ENCODE measurements around the gene CDC26.
"Not testable (repeated sequence)": the region's sequence is repeated elsewhere in the genome, so short reads cannot be mapped to it uniquely, and the experiment has no call there.

Gene CDC26

GRCh38 chr9:113299800-113300292 lies 24.5 kb upstream of the CDC26 start:
- Mint-ChIP-seq H3K4me1 (no peaks in the 10 kb centered on the region), H3K27ac (no peak overlapping the region), H3K9me3 (no peaks in the 10 kb centered on the region), H3K36me3 (no peaks in the 10 kb centered on the region), H3K27me3 (no peaks in the 10 kb centered on the region), H3K4me3 (no peak overlapping the region)

- no peaks in the 10 kb centered on the region for H3K27me3 Mint-ChIP-seq
- no peaks in the 10 kb centered on the region for H3K4me1 Mint-ChIP-seq
Measured at GRCh38 chr9:113298924-113299770, 23.8 kb upstream of the CDC26 start.

GRCh38 chr9:113298311-113298710 lies 22.9 kb upstream of the CDC26 start:
- H3K27me3 Mint-ChIP-seq: no peaks in the 10 kb centered on the region
- H3K4me3 Mint-ChIP-seq: no peak overlapping the region
- no peaks in the 10 kb centered on the region for H3K36me3 Mint-ChIP-seq
- no peaks in the 10 kb centered on the region for H3K4me1 Mint-ChIP-seq
- no peak overlapping the region for H3K27ac Mint-ChIP-seq
- H3K9me3 Mint-ChIP-seq: no peaks in the 10 kb centered on the region

More at GRCh38 chr9:113298924-113299770, 23.8 kb upstream of the CDC26 start:
- Mint-ChIP-seq H3K9me3 (no peaks in the 10 kb centered on the region), H3K4me3 (no peak overlapping the region), H3K27ac (no peak overlapping the region), H3K36me3 (no peaks in the 10 kb centered on the region)

DNA sequence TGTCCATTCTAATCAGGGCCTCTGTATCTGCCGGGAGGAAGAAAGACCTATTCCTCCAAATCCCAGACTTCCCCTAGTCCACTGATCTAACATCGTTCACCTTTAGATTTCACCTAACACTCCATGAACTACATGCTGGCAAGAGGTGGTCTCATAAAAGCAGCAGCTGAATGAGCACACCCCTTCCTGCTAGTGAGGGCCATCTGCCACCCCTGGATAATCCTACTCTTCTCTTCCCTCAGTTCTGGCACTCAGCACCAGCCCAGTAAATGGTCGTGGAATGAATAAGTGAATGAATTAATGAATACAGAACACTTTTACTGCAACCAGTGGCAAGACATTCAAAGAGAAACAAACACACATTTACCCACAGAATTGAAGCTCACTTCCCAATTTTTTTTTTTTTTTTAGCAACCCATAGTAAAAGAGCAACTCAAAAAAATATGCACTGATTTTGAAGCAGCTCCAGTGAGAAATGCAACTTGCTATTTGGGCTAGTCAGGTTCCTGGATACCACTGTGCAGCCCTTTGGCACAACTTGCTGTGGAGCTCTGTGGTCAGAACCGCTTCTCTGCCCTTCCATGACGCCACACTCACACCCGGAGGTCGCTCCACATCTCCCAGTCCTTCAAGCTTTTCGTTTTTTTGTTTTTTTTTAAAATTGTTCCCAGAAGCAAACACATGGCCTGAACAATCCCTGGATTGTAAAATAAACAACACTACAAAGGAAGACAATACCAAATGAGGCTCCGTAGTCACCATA lies 21.6 kb upstream of the CDC26 start:
- H3K27me3 Mint-ChIP-seq: no peaks in the 10 kb centered on the region

DNA sequence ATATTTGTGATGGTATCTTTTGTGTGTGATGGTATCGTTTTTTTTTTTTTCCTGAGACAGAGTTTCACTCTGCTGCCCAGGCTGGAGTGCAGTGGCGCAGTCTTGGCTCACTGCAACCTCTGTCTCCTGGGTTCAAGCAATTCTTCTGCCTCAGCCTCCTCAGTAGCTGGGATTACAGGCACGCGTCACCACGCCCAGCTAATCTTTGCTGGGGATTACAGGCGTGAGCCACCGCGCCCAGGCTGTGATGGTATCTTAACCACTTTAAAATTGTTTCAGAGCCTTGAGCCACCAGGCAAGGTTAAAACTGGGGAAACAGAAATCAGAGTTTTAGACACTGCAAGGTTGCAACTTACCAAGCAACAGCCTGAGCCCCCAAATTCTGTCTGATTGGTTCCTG lies 20.9 kb upstream of the CDC26 start:
- not testable (repeated sequence) for H3K27me3 Mint-ChIP-seq, H3K4me1 Mint-ChIP-seq, H3K4me3 Mint-ChIP-seq, H3K9me3 Mint-ChIP-seq, H3K27ac Mint-ChIP-seq, H3K36me3 Mint-ChIP-seq

More for the DNA sequence above, 21.6 kb upstream of the CDC26 start:
- H3K27ac Mint-ChIP-seq: no peak overlapping the region
- no peaks in the 10 kb centered on the region for H3K4me1 Mint-ChIP-seq
- H3K4me3 Mint-ChIP-seq: no peak overlapping the region
- no peaks in the 10 kb centered on the region for H3K36me3 Mint-ChIP-seq
- H3K9me3 Mint-ChIP-seq: no peaks in the 10 kb centered on the region

- Mint-ChIP-seq H3K36me3 (peaks cover 7% of the 10 kb centered on the region), H3K9me3 (no peaks in the 10 kb centered on the region), H3K4me1 (no peaks in the 10 kb centered on the region), H3K27me3 (no peaks in the 10 kb centered on the region), H3K4me3 (no peak overlapping the region), H3K27ac (no peak overlapping the region)
Measured at GRCh38 chr9:113293285-113293878, 18.0 kb upstream of the CDC26 start.

DNA sequence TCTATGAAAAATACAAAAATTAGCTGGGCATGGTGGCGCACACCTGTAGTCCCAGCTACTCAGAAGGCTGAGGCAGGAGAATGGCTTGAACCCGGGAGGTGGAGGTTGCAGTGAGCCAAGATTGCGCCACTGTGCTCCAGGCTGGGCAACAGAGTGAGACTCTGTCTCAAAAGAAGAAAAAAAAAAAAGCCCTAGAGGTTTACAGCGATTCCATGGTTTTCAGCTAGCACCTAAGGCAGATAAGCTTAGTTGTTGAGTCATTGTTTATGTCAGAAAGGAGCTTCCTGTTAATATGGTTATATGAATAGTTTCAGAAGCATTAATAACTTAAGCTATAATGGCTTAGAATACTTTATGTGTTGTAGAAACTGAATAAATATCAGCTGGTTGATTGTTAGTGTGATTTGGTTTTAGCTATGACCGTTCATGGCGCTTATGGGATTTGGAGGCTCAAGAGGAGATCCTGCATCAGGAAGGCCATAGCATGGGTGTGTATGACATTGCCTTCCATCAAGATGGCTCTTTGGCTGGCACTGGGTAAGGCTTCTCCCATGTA lies 14.8 kb upstream of the CDC26 start:
- peaks cover 16% of the 10 kb centered on the region for H3K36me3 Mint-ChIP-seq

GRCh38 chr9:113289091-113289490 lies 13.7 kb upstream of the CDC26 start:
- H3K9me3 Mint-ChIP-seq: no peaks in the 10 kb centered on the region
- peaks cover 21% of the 10 kb centered on the region for H3K36me3 Mint-ChIP-seq
- H3K4me3 Mint-ChIP-seq: no peak overlapping the region
- no peaks in the 10 kb centered on the region for H3K27me3 Mint-ChIP-seq
- H3K4me1 Mint-ChIP-seq: no peaks in the 10 kb centered on the region
- no peak overlapping the region for H3K27ac Mint-ChIP-seq

More for the DNA sequence above, 14.8 kb upstream of the CDC26 start:
- Mint-ChIP-seq H3K27ac (no peak overlapping the region), H3K27me3 (no peaks in the 10 kb centered on the region), H3K9me3 (no peaks in the 10 kb centered on the region), H3K4me3 (no peak overlapping the region), H3K4me1 (no peaks in the 10 kb centered on the region)

- Mint-ChIP-seq H3K9me3 (no peaks in the 10 kb centered on the region), H3K27ac (peak overlapping the region; percentile 70), H3K36me3 (peaks cover 39% of the 10 kb centered on the region), H3K4me3 (no peak overlapping the region), H3K27me3 (no peaks in the 10 kb centered on the region), H3K4me1 (peaks cover 35% of the 10 kb centered on the region)
Measured at GRCh38 chr9:113281356-113281755, 6.0 kb upstream of the CDC26 start.

- Mint-ChIP-seq H3K27ac (no peak overlapping the region), H3K4me3 (peak overlapping the region; percentile 45), H3K36me3 (peaks cover 31% of the 10 kb centered on the region), H3K4me1 (peaks cover 41% of the 10 kb centered on the region), H3K9me3 (no peaks in the 10 kb centered on the region), H3K27me3 (no peaks in the 10 kb centered on the region)
Measured at GRCh38 chr9:113278840-113279239, 3.5 kb upstream of the CDC26 start.

- Mint-ChIP-seq H3K27me3 (no peaks in the 10 kb centered on the region), H3K27ac (no peak overlapping the region), H3K4me3 (no peak overlapping the region), H3K9me3 (no peaks in the 10 kb centered on the region), H3K4me1 (peaks cover 41% of the 10 kb centered on the region), H3K36me3 (peaks cover 16% of the 10 kb centered on the region)
Measured at GRCh38 chr9:113274474-113275156, 757 bp downstream of the CDC26 start.

- peaks cover 29% of the 10 kb centered on the region for H3K4me1 Mint-ChIP-seq
- H3K36me3 Mint-ChIP-seq: peaks cover 15% of the 10 kb centered on the region
- no peaks in the 10 kb centered on the region for H3K27me3 Mint-ChIP-seq
- H3K9me3 Mint-ChIP-seq: no peaks in the 10 kb centered on the region
- H3K27ac Mint-ChIP-seq: peak overlapping the region; percentile 89
- no peak overlapping the region for H3K4me3 Mint-ChIP-seq
Measured at GRCh38 chr9:113269871-113270270, 5.5 kb downstream of the CDC26 start.

DNA sequence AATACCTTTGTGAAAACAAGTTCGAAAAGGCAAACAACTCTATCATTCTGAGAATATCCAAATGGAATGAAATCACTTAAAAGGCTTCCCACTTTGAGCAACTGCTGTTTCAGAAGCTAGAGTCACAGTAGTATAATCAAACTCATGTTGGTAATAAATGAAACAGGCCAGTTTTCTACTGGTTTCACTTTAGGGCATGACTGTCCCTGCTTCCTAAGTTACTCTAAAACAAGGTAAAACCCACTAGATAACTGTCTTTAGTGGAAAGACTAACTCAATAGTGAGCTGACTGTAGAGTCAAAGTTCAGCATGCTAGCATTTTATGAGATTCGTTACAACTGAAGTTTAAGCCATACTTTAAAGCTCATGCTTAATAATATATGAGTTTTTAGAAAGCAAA lies 6.0 kb downstream of the CDC26 start:
- H3K36me3 Mint-ChIP-seq: peaks cover 15% of the 10 kb centered on the region
- peaks cover 28% of the 10 kb centered on the region for H3K4me1 Mint-ChIP-seq
- no peaks in the 10 kb centered on the region for H3K27me3 Mint-ChIP-seq
- no peak overlapping the region for H3K4me3 Mint-ChIP-seq
- H3K9me3 Mint-ChIP-seq: no peaks in the 10 kb centered on the region
- H3K27ac Mint-ChIP-seq: peak overlapping the region; percentile 53

DNA sequence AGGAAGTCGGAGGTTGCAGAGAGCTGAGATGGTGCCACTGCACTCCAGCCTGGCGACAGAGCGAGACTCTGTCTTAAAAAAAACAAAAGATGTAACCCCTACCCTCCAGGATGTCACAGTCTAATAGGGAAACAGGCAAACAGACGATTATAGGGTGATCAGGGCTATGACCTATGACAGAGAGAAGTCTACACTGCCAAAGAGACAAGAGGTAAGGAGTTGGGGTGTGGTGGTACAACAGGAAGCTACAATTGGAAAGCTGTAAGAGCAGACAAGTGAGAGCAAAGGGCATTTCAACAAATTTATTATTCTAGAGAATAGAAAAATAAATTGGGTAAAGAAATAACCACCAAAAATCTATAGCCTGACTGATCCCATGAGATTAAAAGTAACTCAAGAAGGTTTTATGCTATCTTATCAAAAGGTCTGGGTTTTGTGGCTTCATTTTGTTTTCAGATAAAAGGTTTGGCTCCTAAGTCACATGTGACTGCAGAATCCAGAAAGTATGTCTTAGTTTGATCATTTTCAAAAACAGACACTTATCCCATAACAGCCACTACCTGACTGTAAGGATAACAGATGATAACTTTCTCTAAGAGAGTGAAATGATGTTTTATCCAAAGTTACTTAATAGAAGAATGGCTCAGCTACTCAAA lies 7.3 kb downstream of the CDC26 start:
- no peaks in the 10 kb centered on the region for H3K27me3 Mint-ChIP-seq
- no peaks in the 10 kb centered on the region for H3K9me3 Mint-ChIP-seq
- peak overlapping the region; percentile 92 for H3K27ac Mint-ChIP-seq
- no peak overlapping the region for H3K4me3 Mint-ChIP-seq
- H3K4me1 Mint-ChIP-seq: peaks cover 19% of the 10 kb centered on the region
- peaks cover 15% of the 10 kb centered on the region for H3K36me3 Mint-ChIP-seq

DNA sequence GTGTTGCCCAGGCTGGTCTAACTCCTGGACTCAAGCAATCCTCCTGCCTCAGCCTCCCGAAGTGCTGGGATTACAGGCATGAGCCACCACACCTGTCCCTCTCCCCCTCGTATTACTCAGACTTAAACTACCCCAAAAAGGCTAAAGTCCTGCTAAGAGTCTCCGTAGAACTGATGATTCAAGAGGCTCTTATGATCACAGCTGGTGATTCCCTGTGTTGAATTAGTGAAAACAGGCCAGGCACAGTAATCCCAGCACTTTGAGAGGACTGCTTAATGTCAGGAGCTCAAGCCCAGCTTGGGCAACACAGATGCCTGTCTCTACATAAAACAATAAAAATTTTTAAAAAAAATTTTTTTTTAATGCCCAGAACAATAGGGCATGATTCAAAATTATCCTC lies 9.2 kb downstream of the CDC26 start:
- peaks cover 18% of the 10 kb centered on the region for H3K36me3 Mint-ChIP-seq
- H3K27me3 Mint-ChIP-seq: no peaks in the 10 kb centered on the region
- no peak overlapping the region for H3K4me3 Mint-ChIP-seq
- H3K27ac Mint-ChIP-seq: no peak overlapping the region
- H3K9me3 Mint-ChIP-seq: no peaks in the 10 kb centered on the region
- peaks cover 17% of the 10 kb centered on the region for H3K4me1 Mint-ChIP-seq

All from activated naive CD4-positive, alpha-beta T cell treated with anti-CD3 and anti-CD28 coated beads, Interleukin-2, amount 50 U/mL, for 24 hours (primary cell).